CD4-positive, alpha-beta T cell treated with Interleukin-17A for 1 hour (primary cell): Measurements from ENCODE around the gene JAG2.

Experiments
- DNase-seq: peaks from one replicate; pipeline ENCODE4 v3.0.0-alpha.2; 2020

JAG2 gene

GRCh38 chr14:105181549-105182295 is 13.1 kb upstream of the JAG2 start:
- no peak for DNase-seq

GRCh38 chr14:105180592-105181548 is 12.3 kb upstream of the JAG2 start, which contains the start of gene NUDT14:
Gene NUDT14 (minus strand): TSS chr14:105181312. CDS start chr14:105181209, 103 bp downstream.
- DNase-seq = peak; percentile 94

DNA sequence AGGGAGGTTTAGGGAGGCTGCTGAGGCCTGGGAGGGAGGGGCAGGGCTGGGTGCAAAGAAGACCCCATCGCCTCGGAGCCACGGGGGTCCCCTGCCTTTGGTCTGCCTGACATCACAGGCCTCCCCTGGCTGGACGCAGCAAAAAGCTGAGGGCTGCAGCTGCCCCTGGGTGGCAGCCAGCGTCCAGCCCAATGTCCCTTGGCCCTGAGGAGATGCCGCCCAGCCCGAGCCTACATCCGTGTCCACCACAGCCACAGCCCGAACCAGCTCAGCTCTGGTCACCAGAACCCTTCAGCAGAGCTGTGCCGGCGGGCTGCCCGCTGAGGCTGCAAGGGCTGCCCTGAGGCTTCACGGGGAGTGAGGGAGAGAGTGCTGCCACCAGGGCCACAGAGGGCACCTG is 10.6 kb upstream of the JAG2 start:
- DNase-seq = no peak

- no peak for DNase-seq
These were observed 10.2 kb upstream of the JAG2 start for GRCh38 chr14:105178868-105179140.

GRCh38 chr14:105178069-105178867 is 9.7 kb upstream of the JAG2 start:
- no peak for DNase-seq

- no peak for DNase-seq
These were observed 8.5 kb upstream of the JAG2 start for GRCh38 chr14:105177082-105177481.

DNA sequence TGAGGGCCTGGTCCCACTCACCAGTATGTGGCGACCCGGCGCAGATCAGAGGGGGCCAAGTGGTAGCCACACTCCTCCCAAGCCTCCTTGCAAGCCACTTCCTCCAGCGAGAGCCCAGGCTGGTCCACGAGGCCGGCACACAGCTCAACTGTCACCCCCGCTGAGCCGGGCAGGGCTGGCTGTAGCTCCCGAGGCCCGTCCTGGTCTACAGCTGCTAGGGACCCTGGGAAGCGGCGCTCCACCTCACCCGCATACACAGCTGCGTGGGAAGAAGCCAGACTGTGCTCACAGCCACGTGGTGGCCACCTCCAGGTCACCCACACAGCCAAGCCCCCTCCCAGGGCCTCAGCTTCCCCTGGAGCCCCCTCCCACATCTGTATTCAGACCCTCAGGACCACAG is 7.9 kb upstream of the JAG2 start:
- no peak for DNase-seq

- DNase-seq = peak; percentile 64
These were observed 5.6 kb upstream of the JAG2 start for GRCh38 chr14:105173901-105174894.

DNA sequence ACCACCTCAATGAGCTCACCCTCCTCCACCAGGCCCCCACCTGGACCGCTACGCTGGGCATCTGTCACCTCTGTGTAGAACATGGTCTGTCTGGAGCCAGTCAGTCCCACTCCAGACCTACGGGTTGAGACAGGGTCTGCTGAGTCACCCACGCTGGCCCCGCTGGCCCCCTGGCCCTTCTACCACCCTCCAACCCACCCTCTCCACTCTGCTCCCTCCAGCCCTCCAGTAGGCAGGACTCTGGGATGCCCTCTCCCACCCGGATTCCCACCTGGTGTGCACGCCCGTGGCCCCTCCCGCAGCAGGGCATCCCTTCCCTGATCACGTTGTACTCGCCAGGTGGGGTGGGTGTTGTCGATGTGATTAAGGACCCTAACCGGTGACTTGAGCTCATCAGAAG is 4.6 kb upstream of the JAG2 start:
- no peak for DNase-seq

GRCh38 chr14:105172476-105172875 is 3.9 kb upstream of the JAG2 start:
- DNase-seq = no peak

DNA sequence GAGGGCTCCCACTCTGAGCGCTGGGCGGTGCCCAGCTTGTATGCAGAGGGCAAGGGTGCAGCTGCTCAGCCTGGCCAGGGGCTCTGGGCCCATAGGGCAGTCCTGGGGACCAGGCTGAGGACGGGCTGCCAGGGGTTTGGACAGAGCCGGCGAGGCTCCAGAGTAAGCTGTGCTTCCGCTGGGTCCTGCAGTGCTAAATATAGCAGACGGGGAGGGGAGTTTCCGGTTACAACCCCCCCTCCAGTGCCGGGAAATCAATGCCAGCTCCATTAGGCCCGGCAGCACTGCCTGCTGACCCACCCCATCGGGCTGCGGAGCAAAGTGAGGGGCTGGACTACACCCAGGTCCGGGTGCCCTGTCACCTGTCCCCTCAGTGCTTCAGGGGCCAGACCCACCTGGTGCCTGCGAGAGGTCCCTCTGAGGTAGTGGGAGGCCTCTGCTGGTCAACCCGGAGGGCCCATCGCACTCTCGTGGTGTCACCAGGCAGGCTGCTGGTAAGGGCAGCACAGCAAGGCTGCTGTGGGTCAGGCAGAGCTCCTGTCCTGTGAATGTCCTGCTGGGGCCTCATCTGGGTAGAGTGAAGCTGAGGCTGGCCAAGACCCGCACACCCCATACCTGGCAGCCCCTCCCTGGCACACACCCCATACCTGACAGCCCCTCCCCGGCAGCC is 2.6 kb upstream of the JAG2 start:
- no peak for DNase-seq

DNA sequence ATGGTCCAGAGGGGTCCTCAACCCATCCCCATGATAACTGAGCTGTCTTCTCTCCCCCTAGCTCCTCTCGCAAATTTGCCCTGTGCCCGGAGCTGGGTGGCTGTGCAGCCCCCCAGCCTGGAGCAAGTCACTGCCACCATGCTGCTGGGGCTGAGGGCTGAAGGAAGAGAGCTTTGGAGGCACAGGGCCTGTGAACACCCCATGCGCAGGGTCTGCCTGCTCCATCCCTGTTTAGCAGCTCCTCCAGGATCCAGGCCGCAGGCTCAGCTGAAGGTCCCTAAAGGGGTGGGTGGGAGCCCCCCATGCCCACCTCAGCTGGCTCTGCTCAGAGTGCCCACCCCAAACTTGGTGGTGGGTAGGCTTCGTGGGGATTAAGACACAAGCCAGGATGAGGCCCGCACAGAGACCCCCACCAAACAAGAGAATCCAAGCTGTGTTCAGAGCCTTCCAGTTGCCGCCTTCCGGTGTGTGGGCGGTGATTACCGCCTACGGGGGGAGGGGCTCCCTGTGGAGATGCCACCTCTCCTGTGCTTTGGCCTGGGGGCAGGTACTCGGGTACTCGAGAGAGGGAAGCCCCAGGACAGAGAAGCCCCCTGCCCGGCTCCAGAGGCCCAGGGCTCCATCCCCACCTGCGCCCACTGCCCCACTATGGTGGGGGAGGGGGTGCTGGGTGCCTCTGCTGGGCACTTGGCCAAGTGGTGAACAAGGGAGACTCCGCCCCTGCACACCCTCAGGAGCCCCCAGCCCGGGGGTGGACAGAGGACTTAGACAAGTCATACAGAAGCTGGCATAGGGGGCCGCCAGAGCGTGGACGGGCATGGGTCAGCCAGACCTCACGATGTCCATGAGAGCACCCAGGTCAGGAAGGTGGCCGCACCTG is 1.4 kb upstream of the JAG2 start:
- DNase-seq = no peak

- DNase-seq = peak; percentile 29
These were observed 467 bp upstream of the JAG2 start for GRCh38 chr14:105168979-105169507.

- DNase-seq = no peak
These were observed 519 bp downstream of the JAG2 start for GRCh38 chr14:105168093-105168420.

- DNase-seq = no peak
These were observed 1.1 kb downstream of the JAG2 start for GRCh38 chr14:105167303-105168092.

DNA sequence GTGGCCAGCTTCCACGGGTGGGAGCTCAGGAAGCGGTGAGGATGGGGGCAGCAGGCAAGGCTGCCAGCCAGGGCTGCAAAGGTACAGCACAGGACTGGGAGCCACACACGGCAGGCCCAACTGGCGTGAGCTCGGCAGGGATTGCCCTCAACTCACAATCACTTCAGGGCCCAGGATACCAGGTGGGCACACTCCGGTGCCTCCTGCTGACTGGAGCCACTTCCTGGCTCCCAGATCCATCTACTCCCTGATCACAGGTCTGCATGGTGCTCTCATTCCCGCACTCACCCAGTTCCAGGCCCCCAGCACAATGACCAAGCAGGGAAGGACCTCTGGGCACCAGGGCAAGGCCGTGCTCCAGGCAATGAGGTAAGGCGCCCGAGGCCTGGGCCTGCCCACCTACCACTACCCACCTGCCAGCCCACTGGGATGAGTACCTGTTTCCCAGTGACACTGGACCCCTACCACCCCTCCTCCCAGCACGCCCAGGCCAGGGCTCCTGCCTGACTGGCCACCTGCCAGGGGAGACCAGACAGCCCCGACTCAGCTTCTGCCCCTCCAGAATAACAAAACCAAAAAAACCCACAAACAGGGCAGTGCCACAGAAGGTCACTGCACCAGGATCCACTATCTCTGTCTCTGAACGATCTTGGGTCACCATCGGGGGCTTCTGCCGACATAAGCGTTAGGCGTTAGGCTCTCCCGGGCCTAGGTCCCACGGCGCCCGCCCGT is 1.8 kb downstream of the JAG2 start:
- no peak for DNase-seq

- DNase-seq = no peak
These were observed 2.7 kb downstream of the JAG2 start for GRCh38 chr14:105165761-105166485.

DNA sequence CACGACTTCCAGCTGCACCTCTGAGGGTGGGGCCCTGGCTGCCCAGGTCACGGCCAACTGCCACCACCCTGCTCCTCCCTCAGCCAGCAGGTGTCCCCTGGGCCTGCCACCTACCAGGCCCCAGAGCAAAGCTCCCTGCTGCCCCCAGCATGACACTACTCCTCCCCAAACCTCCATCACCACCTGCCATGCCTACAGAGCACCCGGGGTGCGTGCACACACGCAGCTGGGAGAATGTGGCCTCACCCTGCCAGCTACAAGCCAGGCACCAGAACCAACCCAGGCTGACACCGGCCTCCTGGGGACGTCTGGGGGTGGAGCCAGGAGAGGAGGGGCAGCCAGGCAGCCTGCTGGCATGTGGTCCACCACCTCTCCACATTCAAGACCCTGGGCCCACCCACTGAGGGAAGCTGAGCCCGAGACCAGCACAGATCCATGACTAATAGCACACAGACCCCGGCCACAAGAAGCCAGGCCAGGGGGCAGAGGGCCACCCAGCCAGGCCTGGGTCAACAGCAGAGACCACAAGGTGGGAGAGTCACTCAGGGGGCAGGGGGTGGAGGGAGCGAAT is 3.4 kb downstream of the JAG2 start:
- no peak for DNase-seq
